ENCODE data around the gene SORCS2. TPM values are rescaled to one million over a fixed set of nuclear protein-coding genes. Genes with fewer than 3 reads are reported as not detected.

SORCS2 gene
- total and polyA plus RNA-seq, 2 donors (not counting 1 experiment from before 2014, with no cell fraction given), result not detected

GRCh38 chr4:7657545-7658297 lies 465.4 kb downstream of the SORCS2 start:
- no peaks in the 10 kb centered on the region for H3K4me1 Mint-ChIP-seq
- H3K27ac Mint-ChIP-seq, result no peak overlapping the region
- H3K9me3 Mint-ChIP-seq (ENCODE audit: insufficient read depth), result no peaks in the 10 kb centered on the region
- whole genome bisulfite sequencing (ENCODE audit: insufficient coverage), result 95% methylated on average over 6 of the region's 6 CpGs
- Histone ChIP-seq H3K27ac (ENCODE audit: low read length in 2 of 2) (no peak overlapping the region), H3K4me2 (replicated peaks; ENCODE audit: low read depth, low read length, poor library complexity, severe bottlenecking) (no peak overlapping the region), H3K36me3 (replicated peaks in 1 of 2; ENCODE audit: control extremely low read depth in 1 of 2, control insufficient read depth in 1 of 2, extremely low read depth in 1 of 2, insufficient read depth in 2 of 2, low read length in 1 of 2) (no peaks in the 10 kb centered on the region), H3K79me2 (ENCODE audit: control insufficient read depth, insufficient read depth, low read length) (no peaks in the 10 kb centered on the region), H4K20me1 (ENCODE audit: control insufficient read depth, insufficient read depth, low read length, poor library complexity, severe bottlenecking) (no peaks in the 10 kb centered on the region), H3K4me3 (ENCODE audit: control extremely low read depth in 1 of 5, extremely low read depth in 1 of 5, insufficient read depth in 1 of 5, low read depth in 2 of 5, low read length in 4 of 5) (no peak overlapping the region), H3K4me1 (ENCODE audit: control insufficient read depth in 2 of 2, insufficient read depth in 2 of 2, low read length in 2 of 2) (no peaks in the 10 kb centered on the region), H3K9me3 (ENCODE audit: control extremely low read depth in 1 of 3, control insufficient read depth in 2 of 3, insufficient read depth in 1 of 3, low read length in 2 of 3) (peaks cover 0 to 16% (median 0%) of the 10 kb centered on the region in 3 donors), H3K9ac (ENCODE audit: low read length) (no peak overlapping the region), H3K27me3 (replicated peaks in 1 of 4; ENCODE audit: control extremely low read depth in 1 of 4, control insufficient read depth in 3 of 4, insufficient read depth in 4 of 4, low read length in 3 of 4) (peaks cover 0 to 19% (median 2%) of the 10 kb centered on the region in 4 experiments), H2AFZ (ENCODE audit: insufficient read depth, low read depth, low read length, poor library complexity, severe bottlenecking) (no peak overlapping the region)
- no peak overlapping the region for H3K4me3 Mint-ChIP-seq
- ATAC-seq (ENCODE audit: low read depth), result no peak
- peaks cover 6% of the 10 kb centered on the region for H3K27me3 Mint-ChIP-seq
- TF ChIP-seq CTCF (IDR thresholded peaks at IDR 0.05), result no peak
- TF ChIP-seq EZH2 (IDR thresholded peaks at IDR 0.05; ENCODE audit: borderline replicate concordance, insufficient read depth, low read depth, low read length, poor library complexity, severe bottlenecking), result no peak
- ChIA-PET POLR2A (no interaction called here), CTCF (no interaction called here)
- no peak for DNase-seq
- intact Hi-C loops (cut with micrococcal nuclease), result no loop called here
